ENCODE data around the gene NUDT1. TPM values are rescaled to one million over a fixed set of nuclear protein-coding genes. Genes with fewer than 3 reads are reported as not detected.

NUDT1 gene
- polyA plus RNA-seq, 3 donors = 17.0 to 26.7 (median 21.1) TPM

DNA sequence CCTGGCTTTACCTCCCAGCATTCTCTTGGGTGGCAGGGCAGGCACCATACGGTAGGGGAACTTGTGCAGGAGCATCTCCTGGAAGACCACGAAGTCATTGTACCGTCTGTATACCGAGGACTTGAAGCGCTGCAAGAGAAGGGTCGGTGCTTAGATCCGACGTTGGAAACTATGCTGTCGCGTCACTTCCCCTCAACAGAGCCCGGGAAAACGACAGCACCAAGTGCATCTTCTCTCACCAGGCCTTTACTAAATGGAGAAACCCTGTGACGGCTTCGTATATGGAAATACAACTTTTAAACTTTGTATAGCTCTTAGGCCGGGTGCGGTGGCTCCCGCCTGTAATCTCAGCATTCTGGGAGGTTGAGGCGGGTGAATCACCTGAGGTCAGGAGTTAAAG lies 33.1 kb downstream of the NUDT1 start:
- no peak for DNase-seq (ENCODE audit: extremely low read depth in 1 of 11, low read depth in 9 of 11, low spot score in 4 of 11)

DNA sequence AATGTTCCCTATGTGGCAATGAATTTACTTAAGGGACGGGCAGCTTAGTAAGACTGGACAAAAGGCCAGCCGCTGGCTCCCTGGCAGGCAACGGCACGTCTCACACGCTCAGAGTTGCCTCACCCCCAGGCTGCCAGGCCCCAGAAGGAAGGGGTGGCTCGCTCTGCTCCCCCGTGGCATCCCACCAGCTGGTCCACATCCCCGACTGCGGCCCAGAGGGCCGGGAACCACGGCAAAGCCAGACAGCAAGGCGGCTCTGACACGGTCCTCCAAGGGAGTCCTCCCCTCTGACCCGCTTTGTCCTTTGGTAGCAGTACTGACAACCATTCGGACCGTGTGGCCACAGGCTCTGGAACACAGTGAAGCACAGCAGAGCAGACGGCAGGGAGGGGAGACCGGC lies 34.1 kb downstream of the NUDT1 start:
- no peak for DNase-seq (ENCODE audit: extremely low read depth in 1 of 11, low read depth in 9 of 11, low spot score in 4 of 11)

DNA sequence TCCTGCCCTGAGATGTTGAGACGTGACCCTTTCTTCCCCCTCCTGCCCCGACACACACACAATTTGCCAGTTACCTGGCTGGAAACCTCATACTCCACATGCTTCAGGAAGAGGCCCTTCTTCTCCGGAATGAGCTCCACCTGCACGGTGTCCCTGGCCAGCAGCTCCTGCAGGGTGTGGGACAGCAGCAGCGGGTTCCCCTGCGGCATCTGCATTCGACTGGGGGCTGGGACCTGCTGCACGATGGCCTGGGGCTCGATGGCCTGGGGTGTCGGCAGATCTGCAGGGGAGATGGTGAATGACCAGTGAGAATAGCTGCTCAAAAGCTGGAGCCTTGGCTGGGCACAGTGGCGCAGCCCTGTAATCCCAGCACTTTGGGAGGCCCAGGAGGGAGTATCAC lies 36.0 kb downstream of the NUDT1 start:
- no peak for DNase-seq (ENCODE audit: extremely low read depth in 1 of 11, low read depth in 9 of 11, low spot score in 4 of 11)

DNA sequence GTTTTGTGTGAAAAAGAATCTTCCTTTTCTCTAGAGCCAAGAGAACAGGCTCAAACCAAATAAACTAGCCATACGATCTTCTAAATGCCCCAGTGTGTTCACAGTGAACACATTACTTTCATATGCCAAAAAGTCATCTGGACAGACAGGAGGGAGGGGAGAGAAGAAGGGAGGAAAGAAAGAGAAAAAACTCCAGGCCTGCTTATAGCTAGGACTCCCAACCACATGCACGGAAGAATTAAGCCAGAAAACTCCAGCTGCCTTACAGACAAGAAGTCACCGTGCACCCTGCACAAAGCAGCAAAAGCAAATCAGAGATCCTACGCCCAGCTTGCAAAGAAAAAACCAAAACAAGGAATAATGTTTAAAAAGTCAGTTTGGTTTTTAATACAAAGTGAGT lies 37.9 kb downstream of the NUDT1 start:
- DNase-seq (ENCODE audit: extremely low read depth in 1 of 11, low read depth in 9 of 11, low spot score in 4 of 11) = no peak

DNA sequence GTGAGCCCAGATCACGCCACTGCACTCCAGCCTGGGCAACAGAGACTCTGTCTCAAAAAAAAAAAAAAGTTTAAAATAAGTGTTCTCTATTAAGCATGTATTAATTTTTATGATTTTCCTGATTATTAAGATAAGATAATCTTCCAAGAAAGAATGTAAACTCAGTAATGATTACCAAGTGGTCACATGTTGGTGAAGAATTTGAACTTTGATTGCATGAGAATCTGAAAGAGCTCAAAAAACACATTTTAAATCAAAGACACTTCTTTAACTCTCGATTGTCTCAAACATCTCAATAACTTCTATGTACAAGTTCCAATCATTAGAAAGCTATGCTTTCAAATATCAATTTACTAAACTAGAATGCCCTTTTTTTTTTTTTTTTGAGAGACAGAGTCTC lies 38.4 kb downstream of the NUDT1 start:
- DNase-seq (ENCODE audit: extremely low read depth in 1 of 11, low read depth in 9 of 11, low spot score in 4 of 11) = no peak

DNA sequence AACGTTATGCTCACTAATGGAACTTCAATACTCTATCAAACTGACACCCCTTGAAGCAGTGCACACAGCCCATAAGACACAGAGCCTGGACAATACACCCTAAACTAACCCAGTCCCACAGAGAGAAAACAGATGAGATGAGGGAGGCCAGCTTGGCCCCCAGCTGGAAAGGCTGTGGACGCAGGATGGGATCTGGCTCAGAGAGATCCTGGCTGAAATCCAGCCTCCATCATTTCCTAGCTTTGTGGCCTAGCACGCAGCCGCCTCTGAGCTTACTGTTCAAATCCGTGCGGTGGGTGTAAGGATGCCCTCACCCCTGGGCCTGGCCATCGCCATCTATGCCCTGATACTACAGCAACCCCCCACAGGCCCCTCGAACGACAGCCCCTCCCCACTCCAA lies 39.5 kb downstream of the NUDT1 start:
- DNase-seq (ENCODE audit: extremely low read depth in 1 of 11, low read depth in 9 of 11, low spot score in 4 of 11) = peak in 1 of 11 donors; percentile 41

DNA sequence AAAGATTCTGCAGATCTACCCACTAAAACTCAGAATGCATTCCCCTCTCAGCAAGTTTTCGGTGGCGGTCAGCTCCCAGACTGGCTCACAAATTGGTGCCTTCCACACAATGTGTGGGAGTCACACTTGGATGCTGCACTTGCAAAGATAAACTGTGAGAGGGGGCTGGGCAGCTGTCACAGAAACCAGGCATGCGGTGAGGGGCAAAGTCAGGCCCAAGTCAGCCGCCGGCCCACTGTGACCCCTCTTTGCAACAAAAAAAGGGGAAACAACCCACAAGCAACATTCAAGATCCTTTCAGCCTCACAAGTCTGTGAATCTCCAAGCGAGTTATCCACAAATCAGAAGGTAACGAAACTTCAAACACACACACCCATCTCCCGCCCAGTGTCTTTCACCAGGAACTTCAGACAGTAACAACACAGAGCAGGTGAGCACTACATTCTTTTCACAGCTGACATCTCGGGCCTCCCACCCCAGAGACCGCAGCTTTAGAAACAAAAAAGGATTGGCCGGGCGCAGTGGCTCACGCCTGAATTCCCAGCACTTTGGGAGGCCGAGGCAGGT lies 40.2 kb downstream of the NUDT1 start:
- peak in 5 of 11 donors; percentile 42 to 63 (median 48) for DNase-seq (ENCODE audit: extremely low read depth in 1 of 11, low read depth in 9 of 11, low spot score in 4 of 11)

DNA sequence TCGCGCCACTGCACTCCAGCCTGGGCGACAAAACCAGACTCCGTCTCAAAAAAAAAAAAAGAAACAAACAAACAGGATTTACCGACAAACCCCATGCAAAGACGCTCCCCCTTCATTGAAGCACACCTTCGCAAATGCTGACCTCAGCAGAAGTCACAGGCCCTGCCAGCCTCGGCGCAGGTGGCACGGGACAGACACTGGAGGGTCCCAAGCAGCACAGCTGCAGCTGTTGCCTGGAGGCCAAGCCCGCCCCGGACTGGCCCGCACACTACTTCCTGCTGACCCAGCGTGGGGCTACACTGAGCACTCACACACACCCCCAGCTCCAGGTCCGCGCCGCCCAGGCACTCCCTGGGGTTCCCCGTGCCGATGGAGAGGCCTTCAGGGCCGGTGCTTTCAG lies 41.0 kb downstream of the NUDT1 start:
- no peak for DNase-seq (ENCODE audit: extremely low read depth in 1 of 11, low read depth in 9 of 11, low spot score in 4 of 11)

DNA sequence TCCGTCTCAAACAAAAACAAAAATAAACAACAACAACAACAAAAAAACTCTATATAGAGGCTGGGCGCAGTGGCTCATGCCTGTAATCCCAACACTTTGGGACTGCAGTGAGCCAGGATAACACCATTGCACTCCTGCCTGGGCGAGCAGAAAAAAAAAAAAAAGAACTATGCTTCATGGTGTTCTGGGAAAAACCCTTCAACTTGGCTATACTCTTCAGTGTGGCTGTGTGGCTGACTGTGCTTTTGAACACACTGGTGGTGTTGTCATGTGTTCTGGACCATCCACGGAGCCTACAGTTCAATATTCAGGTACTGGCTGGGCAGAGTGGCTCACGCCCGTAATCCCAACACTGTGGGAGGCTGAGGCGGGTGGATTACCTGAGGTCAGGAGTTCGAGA lies 45.7 kb downstream of the NUDT1 start:
- no peak for DNase-seq (ENCODE audit: extremely low read depth in 1 of 11, low read depth in 9 of 11, low spot score in 4 of 11)

DNA sequence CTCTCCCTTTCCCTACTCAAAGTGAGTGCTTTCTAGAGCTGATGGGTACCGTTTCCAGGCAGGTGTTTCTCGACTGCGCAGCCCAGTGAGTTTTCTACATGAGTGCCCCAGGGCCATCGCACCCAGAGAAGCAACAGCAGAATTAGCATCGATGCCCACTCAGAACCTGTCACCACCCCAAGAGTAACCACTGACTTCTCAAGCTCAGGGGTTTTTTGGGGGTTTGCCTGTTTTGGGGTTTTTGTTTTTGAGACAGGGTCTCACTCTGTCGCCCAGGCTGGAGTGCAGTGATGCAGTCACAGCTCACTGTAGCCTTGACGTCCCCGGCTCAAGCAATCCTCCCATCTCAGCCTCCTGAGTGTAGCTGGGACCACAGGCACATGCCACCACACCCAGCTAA lies 46.5 kb downstream of the NUDT1 start:
- no peak for DNase-seq (ENCODE audit: extremely low read depth in 1 of 11, low read depth in 9 of 11, low spot score in 4 of 11)

DNA sequence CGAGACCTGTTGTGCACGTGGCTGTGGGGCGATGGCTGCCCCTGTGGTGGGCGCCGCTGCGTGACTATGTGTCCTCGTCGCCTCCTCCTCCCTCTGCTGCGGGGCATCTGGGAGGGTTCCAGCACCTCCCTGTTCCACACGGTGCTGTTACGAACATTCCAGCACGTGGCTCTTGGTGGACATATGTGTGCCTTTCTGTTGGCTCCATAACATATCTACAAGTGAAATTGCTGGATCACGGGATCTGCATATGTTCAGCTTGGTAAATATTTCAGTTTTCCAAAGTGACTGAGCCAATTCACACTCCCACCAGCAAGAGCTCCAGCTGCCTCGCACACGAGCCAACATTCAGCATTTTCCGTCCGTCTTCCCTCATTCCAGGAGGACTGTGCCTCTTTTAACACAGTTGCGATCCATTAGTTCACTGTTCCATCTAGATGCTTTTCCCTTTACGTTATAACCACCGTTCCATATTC lies 47.1 kb downstream of the NUDT1 start:
- DNase-seq (ENCODE audit: extremely low read depth in 1 of 11, low read depth in 9 of 11, low spot score in 4 of 11) = no peak

DNA sequence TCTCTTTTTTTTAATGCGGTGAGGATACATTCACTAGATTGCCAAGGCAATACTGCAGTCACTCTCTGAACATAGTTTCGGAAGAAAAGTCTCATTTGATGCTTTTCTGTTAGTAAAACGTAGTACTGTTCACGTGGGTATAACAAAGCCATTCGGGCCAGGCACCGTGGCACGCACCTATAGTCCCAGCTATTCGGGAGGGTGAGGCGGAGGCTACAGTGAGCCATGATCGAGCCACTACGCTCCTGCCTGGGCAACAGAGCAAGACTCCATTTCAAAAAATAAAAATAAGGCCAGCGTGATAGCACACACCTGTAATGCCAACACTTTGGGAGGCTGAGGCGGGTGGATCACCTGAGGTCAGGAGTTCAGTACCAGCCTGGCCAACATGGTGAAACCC lies 47.6 kb downstream of the NUDT1 start:
- no peak for DNase-seq (ENCODE audit: extremely low read depth in 1 of 11, low read depth in 9 of 11, low spot score in 4 of 11)

DNA sequence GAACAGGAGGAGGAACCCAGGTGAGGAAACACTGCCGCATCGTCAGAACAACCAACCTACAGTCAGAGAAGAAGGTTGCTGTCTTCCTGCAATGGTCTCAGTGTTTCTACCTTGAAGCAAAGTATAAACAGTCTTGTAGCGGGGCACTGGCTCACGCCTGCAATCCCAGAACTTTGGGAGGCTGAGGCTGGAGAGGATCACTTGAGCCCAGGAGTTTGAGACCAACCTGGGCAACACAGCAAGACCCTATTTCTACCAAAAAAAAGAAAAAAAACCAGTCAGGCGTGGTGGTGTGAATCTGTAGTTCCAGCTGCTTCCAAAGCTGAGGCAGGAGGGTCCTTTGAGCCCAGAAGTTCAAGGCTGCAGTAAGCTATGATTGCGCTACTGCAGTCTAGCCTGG lies 48.9 kb downstream of the NUDT1 start:
- DNase-seq (ENCODE audit: extremely low read depth in 1 of 11, low read depth in 9 of 11, low spot score in 4 of 11) = no peak

DNA sequence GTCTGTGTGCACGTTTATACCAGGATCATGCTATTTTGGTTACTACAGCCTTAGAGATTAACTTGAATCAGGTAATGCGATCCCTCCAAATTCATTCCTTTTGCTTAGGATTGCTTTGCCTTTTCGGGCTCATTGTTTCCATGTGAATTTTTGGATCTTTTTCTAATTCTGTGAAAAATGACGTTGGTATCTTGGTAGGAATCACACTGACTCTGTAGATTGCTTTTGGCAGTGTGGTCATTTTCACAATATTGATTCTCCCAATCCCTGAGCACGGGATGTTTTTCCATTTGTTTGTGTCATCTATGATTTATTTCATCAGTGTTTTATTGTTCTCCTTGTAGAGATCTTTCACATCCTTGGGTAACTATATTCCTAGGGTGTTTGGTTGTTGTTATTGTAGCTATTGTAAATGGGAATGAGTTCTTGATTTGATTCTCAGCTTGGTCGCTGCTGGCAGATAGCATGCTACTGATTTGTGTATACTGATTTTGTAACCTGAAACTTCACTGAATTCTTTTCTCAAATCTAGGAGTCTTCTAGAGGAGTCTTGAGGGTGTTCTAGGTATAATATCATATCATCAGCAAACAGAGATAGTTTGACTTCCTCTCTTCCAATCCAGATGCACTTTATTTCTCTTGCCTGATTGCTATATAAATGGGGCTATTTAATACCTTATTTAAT lies 54.1 kb downstream of the NUDT1 start:
- no peak for DNase-seq (ENCODE audit: extremely low read depth in 1 of 11, low read depth in 9 of 11, low spot score in 4 of 11)

DNA sequence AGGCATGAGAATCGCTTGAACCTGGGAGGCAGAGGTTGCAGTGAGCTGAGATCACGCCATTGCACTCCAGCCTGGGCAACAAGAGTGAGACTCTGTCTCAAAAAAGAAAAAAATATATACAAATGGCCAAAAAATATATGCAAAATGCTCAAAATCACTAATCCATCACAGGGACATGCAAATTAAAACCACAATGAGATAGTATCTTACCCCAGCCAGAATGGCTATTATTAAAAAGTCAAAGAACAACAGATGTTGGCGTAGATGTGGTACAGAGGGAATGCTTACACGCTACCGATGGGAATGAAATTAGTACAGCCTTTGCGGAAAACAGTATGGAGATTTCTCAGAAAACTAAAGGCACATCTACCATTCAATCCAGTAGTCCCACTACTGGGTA lies 54.8 kb downstream of the NUDT1 start:
- no peak for DNase-seq (ENCODE audit: extremely low read depth in 1 of 11, low read depth in 9 of 11, low spot score in 4 of 11)

DNA sequence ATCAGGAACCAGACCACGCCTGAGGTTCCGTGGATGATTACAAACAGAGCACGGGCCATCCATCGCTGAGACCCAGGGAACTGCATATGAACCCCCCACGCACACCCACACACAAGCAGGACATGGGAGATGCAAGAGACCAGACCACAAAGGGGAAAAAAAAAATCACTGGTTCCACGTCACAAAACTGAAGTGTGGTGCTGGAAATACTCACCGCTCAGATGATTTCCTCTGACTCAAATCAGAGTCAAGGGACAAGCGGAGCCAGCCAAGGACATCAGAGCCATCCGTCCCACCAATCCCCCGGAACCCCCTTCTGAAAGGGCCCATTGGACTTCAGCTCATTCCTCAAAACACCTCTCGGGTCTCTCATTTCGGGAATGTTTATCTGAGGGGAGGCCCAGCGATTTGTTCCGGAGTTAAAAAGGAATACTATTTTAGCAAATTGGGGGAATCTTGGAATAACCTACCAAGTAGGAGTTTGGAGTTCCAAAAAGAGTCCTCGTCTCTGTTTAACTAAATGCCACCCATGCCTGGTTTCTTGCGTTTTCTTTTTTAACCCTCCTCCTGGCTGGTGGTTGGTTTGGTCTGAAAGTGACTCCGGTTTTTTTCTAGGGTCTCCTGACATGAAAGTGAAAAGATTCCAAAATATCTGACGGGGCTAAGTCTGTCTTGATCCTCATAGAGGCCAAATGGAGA lies 57.3 kb downstream of the NUDT1 start:
- no peak for DNase-seq (ENCODE audit: extremely low read depth in 1 of 11, low read depth in 9 of 11, low spot score in 4 of 11)

DNA sequence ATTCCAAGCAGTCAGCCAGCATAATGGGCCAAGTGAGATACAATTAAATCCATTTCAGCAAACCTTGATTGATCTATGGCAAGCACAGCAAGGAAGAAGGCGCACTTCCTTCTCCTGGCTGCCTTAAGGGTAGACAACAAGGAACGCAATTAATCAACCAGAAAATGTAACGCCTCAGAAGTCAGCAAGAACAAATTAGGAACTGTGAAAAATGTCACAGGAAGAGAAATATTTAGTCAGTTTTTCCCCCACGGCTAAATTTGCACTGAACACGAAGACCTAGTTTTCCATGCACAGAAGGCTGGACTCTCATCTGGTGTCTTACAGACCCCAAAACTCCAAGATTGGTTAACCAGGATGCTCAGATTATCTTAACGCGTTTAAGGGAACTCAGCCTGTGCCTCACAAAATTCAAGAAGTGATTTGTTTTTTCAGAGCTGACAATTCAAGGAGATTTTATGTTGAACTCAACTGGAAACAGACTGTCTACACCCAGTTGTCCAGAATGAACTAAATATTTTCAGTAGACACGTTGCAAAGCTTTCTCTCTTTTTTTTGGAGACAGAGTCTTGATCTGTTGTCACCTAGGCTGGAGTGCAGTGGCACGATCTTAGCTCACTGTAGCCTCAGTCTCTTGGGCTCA lies 58.0 kb downstream of the NUDT1 start:
- no peak for DNase-seq (ENCODE audit: extremely low read depth in 1 of 11, low read depth in 9 of 11, low spot score in 4 of 11)

All from renal cortex interstitium (tissue), 11 donors.